SKM-1 (cell line): Measurements from ENCODE around the gene HBA2.
"Not testable (repeated sequence)": the region's sequence is repeated elsewhere in the genome, so short reads cannot be mapped to it uniquely, and the experiment has no call there.

Experiments used
- DNase-seq: peaks from one replicate; lab custom pipeline; 2025; ENCODE audit not compliant: unreplicated experiment; lab: John Stamatoyannopoulos, UW

Gene HBA2

DNA sequence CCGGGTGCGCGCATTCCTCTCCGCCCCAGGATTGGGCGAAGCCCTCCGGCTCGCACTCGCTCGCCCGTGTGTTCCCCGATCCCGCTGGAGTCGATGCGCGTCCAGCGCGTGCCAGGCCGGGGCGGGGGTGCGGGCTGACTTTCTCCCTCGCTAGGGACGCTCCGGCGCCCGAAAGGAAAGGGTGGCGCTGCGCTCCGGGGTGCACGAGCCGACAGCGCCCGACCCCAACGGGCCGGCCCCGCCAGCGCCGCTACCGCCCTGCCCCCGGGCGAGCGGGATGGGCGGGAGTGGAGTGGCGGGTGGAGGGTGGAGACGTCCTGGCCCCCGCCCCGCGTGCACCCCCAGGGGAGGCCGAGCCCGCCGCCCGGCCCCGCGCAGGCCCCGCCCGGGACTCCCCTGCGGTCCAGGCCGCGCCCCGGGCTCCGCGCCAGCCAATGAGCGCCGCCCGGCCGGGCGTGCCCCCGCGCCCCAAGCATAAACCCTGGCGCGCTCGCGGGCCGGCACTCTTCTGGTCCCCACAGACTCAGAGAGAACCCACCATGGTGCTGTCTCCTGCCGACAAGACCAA, at the start of gene HBA2:
Gene HBA2 (plus strand): TSS at position 503 of the 568 bp plus-strand sequence. CDS start 37 bp downstream, at position 540.
- not testable (repeated sequence) for DNase-seq

DNA sequence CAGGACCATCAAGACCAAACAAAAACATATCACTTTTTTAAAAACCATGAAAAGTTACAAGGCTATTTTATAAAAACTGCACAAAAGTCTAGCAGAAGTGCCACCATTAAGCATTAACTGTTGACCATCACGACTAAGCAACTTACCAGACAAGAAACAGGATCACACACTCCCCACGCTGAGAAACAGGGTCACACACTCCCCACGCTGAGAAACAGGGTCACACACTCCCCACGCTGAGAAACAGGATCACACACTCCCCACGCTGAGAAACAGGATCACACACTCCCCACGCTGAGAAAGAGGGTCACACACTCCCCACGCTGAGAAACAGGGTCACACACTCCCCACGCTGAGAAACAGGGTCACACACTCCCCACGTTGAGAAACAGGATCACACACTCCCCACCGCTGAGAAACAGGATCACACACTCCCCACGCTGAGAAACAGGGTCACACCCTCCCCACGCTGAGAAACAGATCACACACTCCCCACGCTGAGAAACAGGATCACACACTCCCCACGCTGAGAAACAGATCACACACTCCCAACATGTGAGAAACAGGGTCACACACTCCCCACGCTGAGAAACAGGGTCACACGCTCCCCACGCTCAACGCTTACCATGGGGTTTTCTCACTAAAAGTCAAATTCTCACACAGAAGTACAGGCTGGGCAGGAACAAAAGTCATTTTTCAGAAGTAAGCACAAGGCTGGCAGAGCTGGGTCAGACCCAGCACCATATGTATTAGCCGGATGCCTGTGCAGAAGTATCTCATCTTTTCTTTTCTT, 48.9 kb upstream of the HBA2 start:
- not testable (repeated sequence) for DNase-seq

DNA sequence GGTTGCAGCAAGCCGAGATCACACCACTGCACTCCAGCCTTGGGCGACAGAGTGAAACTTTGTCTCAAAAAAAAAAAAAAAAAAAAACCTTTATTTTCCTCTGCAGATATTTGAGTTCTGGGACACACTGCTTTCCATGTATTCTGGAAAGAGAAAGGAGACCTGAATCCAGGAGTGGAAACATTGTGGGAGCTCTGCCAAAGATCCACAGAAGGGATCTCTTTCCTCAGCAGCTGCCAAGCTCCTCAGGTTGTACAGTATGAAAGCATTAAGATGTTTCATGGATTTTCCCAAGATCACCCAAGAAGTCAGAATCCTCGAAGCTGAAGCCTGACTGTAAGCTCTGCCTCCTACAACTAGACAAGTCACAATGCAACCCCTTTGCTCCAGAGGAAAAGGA, 47.7 kb upstream of the HBA2 start:
- DNase-seq, result no peak

DNA sequence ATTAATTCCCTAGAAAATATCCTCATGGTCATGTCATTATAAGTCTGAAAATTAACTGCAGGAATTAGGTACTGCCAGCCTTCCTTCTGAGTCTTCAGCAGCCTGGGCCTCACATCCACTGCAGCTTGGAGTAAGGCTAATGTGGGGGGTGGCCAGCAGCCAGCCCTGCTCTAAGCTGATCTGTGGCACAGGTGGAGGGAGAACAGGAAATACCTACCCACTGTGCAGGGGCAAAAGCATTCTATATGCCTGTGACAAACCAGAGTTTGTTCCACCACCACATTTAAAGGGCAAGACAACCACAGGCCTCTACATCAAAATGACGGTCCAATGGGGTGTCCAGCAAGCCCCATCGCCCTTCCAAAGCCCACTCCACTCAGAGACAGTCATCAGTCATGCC, 43.6 kb upstream of the HBA2 start:
- no peak for DNase-seq

DNA sequence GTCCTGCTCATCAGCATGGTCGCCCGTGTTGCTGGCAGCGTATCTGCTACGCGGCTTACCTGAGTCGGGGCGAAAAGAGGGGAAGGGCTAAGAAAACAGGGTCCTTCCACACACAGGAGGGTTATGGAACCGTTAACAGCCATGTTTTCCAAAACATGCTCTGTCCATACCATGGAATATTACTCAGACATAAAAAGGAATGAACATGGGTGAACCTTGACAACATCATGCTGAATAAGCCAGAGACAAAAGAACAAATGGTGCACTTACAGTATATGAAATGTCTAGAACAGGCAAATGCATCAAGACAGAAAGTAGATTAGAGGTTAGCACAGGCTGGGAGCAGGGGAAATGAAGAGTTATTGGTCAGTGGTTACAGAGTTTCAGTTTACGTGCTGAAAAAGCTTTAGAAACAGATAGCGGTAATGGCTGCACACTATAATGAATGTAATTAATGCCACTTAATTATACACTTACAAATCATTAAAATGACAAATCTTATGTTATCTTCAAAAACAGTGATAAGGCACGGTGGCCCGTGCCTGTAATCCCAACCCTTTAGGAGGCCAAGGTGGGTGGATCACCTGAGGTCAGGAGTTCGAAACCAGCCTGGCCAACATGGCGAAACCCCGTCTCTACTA, 42.0 kb upstream of the HBA2 start:
- no peak for DNase-seq

DNA sequence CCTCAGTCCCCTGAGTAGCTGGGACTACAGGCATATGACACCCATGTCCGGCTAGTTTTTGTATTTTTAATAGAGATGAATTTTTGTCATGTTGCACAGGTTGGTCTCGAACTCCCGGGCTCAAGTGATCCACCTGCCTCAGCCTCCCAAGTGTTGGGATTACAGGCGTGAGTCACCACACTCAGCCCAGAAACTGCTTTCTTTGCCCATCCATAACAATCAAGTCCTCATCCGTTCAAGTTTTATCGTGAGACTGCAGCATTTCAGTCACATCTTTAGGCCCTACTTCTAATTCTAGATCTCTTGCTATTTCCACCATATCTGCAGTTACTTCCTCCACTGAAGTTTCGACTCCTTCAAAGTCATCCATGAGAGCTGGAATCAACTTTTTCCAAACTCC, 40.6 kb upstream of the HBA2 start:
- DNase-seq, result no peak

DNA sequence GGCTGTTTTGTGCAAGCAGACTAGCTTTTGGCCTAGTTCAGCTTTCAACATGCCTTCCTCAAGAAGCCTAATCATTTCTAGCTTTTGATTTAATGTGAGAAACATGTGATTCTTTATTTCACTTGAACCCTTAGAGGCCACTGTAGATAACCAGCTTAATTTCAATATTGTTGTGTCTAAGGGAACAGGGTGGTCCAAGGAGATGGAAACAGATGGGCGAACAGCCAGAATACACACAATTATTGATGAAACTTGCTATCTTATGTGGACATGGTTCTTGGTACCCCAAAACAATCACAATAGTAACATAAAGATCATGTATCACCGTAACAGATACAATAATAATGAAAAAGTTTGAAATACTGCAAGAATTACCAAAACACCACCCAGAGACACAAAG, 39.0 kb upstream of the HBA2 start:
- no peak for DNase-seq

DNA sequence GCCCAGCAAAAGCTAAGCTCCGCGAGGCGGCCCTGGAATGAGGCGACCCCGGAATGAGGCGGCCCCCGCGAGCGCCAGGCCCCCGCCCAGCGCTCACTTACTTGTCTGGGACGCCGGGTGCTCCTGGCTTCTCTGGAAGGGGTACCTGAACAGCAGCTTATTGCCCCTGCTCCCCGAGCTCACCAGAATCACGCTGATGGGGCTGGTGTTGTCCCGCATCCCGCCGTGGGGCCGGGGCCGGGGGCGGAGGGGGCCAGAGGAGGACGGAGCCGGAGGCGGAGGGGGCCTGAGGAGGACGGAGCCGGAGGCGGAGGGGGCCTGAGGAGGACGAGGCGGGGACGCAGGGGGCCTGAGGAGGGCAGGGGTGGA, 34.6 kb upstream of the HBA2 start:
- no peak for DNase-seq

DNA sequence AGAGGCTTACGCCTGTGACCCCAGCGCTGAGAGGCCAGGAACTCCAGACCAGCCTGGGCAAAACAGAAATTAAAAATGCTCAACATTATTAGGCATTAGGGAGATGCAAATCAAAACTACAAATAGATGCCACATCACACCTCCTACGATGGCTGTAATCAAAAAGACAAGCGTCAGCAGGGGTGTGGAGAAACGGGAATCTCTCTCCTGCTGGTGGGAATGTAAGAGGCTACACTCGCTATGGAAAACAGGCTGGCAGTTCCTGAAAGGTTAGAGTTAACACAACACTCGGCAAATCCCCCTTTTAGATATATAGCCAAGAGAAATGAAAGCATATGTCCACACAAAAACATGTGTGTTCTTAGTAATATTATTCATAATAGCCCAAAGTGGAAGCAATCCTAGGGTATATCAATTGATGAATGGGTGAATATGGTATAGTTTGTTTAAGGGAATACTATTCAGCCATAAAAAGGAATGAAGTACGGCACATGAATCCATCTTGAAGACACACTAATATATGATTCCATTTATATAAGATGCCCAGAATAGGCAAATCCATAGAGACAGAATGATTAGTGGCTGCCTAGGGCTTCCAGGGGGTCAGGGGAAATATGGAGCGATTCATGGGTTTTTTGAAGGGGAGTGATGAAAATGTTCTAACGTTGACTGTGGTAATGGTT, 32.4 kb upstream of the HBA2 start:
- DNase-seq, result no peak

DNA sequence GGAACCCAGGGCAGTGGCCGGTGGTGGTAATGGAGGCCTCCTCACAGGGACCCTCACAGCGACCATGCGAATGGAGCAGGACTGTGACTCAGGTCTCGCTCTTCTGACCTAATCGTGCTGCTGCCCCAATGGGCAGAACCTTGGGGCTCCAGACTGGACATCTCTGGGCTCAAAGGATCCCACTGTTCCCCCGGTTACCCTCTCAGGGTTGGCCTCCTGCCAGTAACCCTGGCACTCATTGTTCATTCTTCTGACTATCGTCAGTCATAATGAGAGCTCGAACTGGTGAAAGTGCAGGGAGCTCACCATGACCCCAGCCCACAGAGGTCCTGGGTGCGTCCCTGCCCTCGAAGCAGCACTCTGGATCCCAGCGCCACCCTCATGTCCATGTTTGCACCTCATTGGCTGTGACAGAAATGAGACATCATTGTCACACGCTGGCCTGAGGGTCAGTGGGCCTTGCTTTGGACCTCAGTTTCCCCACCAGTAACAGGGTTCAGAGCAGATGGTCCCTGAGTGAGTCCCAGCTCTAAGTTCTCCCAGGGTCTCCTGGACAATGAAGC, 30.2 kb upstream of the HBA2 start:
- DNase-seq, result no peak

DNA sequence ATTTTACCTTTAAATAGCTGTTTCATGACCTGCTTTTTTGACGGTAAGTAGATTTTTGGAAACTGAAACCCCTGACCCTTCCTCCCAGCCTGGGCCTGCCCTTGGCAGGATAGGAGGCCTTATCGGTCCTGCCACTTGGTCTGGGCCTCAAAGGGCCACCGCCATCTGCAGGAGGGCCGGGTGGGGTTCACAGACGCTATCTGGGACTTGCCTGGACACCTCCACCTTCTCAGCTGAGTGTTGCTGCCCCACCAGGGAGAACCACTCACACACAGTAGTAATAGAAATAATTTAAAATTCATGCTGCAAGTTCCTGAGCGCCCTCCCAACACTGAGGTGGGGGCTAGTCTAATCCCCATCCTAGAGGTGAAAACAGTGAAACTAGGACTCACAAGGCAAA, 29.6 kb upstream of the HBA2 start:
- no peak for DNase-seq

DNA sequence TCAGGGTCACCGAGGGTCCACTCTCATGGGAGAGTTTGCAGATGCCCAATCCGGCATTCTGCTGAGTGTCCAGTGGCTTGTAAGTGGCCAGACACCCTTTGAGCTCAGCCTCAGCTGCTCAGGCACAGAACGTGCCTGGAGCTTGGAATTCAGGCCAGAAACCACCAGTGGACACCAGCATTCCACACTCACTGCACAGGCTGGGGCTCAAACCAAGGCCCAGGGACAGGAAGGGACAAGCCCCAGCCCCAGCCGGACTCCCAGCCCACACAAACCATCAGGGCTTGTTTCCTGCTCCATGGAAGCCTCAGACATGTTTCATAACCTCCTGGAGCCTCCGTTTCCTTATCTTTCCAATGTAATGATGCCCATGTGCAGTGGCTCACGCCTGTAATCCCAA, 29.2 kb upstream of the HBA2 start:
- DNase-seq, result no peak

DNA sequence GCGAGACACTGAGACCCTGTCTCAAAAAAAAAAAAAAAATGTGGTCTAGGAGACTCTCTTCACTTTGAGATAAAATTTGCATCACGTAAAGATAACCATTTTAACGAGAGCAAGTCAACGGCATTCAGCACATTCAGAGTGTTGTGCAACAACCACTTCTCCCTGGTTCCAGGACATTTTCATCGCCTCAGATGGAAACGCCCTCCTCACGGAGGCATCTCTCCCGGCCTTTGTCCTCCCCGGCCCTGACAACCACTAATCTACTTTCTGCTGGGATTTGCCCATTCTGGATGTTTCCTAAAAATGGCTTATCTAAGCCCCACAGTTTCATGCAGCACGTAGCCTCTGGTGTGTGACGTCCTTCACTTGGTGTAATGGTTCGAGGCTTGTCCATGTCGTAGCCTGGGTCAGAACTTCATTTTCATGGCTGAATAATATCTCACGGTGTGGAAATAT, 27.9 kb upstream of the HBA2 start:
- DNase-seq, result no peak

DNA sequence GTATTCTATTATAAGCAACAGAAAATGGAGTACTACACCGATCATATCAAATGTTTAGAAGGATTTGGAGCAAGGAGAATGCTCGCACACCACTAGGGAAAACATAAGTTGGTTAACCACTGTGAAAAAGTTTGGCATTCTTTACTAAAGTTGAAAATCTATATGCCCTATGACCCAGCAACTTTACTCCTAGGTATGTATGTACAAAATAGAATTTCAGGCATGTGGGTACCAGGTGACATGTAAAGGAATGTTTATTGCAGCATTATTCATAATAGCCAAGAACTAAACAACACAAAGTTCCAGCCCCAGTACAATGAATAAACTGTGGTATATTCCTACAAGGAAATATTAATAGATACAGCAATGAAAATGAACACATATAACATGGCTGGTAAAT, 26.0 kb upstream of the HBA2 start:
- DNase-seq, result no peak

DNA sequence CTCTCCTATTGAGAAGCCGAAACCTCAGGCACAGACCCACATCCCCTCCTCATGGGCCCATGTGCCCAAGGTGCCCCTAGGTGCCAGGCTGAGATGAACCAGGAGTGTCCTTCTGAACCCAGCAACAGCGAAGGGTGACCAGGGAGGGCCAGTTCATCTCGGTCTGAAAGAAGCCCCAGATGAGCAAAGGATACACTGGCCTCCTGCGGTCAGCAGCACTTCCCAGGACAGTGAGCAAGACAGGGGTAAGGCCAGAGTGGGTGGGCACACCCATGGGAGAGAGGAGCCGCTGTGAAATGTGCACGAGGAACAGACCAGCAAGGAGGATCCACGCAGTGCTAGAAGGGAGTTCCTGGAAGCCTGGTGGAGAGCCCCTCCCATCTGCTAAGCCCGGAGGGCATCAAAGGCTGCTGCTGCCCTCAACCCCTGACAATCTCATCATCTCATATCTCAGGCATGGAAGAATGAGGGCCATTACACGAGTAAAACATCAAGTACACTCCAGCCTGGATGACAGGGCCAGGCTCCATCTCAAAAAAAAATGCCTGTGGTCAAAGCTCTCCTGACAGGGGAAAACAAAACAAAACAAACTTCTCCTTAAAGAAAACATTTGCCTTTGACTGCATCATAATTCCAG, 23.5 kb upstream of the HBA2 start:
- DNase-seq, result no peak

DNA sequence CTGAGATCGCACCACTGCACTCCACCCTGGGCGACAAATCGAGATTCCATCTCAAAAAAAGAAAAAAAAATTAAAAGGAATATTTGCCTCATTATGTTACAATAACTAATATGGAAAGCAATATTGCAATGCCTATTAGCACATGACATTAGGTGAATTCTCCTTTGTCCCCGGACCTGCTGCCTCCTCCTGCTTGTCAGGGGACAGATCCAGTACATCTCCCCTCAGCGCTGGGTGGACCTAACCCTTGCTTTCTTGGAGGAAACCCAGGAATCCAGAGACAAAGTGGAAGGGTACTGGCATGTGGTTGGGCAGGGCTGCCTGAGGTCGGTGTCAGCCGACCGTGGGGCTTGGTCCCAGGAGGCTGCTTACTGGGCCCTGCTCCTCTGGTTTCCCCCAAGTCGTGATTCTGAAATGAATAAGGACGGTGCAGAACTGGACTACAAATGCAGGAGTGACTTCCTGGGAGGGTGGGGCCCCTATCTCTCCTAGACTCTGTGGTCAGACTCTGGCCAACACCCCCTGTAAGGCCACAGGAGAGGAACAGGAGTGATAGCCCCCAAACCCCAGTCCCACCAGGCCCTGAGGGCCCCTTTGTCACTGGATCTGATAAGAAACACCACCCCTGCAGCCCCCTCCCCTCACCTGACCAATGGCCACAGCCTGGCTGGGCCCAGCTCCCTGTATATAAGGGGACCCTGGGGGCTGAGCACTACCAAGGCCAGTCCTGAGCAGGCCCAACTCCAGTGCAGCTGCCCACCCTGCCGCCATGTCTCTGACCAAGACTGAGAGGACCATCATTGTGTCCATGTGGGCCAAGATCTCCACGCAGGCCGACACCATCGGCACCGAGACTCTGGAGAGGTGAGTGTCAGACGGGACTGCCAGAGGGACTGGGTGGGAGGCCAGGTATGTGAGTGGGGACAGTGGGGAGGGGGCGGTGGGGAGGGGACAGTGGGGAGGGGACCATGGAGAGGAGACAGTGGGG, 20.2 kb upstream of the HBA2 start, which contains the start of gene HBZ:
Gene HBZ (plus strand): TSS at position 504 of the 988 bp plus-strand sequence. CDS start 266 bp downstream, at position 770.
- DNase-seq, result no peak

DNA sequence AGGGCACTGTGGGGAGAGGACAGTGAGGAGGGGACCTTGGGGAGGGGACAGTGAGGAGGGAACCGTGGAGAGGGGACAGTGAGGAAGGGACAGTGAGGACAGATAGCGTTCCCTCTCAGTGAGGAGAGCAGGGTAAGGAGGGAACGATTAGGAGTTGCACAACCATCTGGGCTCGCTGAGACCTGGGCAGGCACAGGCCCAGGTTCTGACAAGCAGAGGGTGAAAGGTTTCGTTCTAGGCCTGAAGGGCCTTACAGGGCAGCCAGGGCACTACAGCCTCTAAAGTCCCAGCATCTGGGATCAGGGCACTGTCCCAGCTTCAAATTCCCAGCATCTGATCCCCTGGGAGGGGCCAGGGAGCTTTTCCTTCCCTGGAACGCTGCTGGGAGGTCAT, 19.6 kb upstream of the HBA2 start:
- not testable (repeated sequence) for DNase-seq

DNA sequence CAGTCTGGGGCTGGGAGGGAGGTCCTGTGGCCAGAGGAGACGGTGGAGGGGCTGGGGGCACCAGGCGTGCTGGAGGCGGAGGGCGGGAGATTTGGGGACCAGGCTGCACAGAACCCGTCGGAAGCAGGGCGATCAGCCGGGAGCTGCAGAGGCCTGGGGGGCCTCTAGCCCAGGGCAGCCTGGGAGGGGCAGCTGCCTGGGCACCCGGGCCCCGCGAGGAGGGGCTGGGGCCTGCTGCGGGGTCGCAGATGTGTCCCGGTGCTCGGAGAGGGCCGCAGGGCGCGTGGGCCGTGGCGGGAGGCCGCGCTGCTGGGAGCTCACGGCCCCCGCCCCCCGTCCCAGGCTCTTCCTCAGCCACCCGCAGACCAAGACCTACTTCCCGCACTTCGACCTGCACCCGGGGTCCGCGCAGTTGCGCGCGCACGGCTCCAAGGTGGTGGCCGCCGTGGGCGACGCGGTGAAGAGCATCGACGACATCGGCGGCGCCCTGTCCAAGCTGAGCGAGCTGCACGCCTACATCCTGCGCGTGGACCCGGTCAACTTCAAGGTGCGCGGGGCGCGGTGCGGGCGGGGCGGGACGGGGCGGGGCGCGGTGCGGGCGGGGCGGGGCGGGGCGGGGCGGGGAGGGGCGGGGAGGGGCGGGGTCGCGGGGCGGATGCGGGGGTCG, 19.0 kb upstream of the HBA2 start:
- DNase-seq, result not testable (repeated sequence)
